NCI-H2081 (cell line): Measurements from ENCODE around the gene NINL.
"Not testable (repeated sequence)": the region's sequence is repeated elsewhere in the genome, so short reads cannot be mapped to it uniquely, and the experiment has no call there.

Experiments used
- DNase-seq, 2 experiments: peaks; one replicate each; lab custom pipeline; 2025; lab: John Stamatoyannopoulos, UW

Gene NINL

GRCh38 chr20:25483431-25484132 is 101.7 kb downstream of the NINL start:
- DNase-seq: no peak

GRCh38 chr20:25481918-25482253 is 103.4 kb downstream of the NINL start:
- no peak for DNase-seq

- no peak for DNase-seq
These were observed 104.0 kb downstream of the NINL start for GRCh38 chr20:25481235-25481917.

GRCh38 chr20:25480797-25481196 is 104.5 kb downstream of the NINL start:
- no peak for DNase-seq

- no peak for DNase-seq
These were observed 105.2 kb downstream of the NINL start for GRCh38 chr20:25480156-25480555.

GRCh38 chr20:25479638-25480037 is 105.7 kb downstream of the NINL start:
- DNase-seq: no peak

- DNase-seq: no peak
These were observed 106.3 kb downstream of the NINL start for GRCh38 chr20:25478889-25479568.

GRCh38 chr20:25477014-25477882 is 108.1 kb downstream of the NINL start:
- DNase-seq: no peak

- no peak for DNase-seq
These were observed 109.0 kb downstream of the NINL start for GRCh38 chr20:25476106-25477013.

GRCh38 chr20:25473297-25473696 is 112.0 kb downstream of the NINL start:
- DNase-seq: not testable (repeated sequence)

GRCh38 chr20:25471020-25471419 is 114.3 kb downstream of the NINL start:
- no peak for DNase-seq

GRCh38 chr20:25470045-25470444 is 115.3 kb downstream of the NINL start:
- no peak for DNase-seq

- no peak for DNase-seq
These were observed 115.8 kb downstream of the NINL start for GRCh38 chr20:25469558-25469957.

- no peak for DNase-seq
These were observed 116.9 kb downstream of the NINL start for GRCh38 chr20:25468126-25469075.

- no peak for DNase-seq
These were observed 117.9 kb downstream of the NINL start for GRCh38 chr20:25467441-25467840.

GRCh38 chr20:25466846-25467245 is 118.5 kb downstream of the NINL start:
- no peak for DNase-seq

- no peak for DNase-seq
These were observed 119.8 kb downstream of the NINL start for GRCh38 chr20:25465243-25466135.

- no peak for DNase-seq
These were observed 120.7 kb downstream of the NINL start for GRCh38 chr20:25464501-25465242.
